ENCODE results near the gene DPH7.

GRCh38 chr9:137556069-137556838 lies 22.5 kb downstream of the DPH7 start:
- TF ChIP-seq, protein P1, sequence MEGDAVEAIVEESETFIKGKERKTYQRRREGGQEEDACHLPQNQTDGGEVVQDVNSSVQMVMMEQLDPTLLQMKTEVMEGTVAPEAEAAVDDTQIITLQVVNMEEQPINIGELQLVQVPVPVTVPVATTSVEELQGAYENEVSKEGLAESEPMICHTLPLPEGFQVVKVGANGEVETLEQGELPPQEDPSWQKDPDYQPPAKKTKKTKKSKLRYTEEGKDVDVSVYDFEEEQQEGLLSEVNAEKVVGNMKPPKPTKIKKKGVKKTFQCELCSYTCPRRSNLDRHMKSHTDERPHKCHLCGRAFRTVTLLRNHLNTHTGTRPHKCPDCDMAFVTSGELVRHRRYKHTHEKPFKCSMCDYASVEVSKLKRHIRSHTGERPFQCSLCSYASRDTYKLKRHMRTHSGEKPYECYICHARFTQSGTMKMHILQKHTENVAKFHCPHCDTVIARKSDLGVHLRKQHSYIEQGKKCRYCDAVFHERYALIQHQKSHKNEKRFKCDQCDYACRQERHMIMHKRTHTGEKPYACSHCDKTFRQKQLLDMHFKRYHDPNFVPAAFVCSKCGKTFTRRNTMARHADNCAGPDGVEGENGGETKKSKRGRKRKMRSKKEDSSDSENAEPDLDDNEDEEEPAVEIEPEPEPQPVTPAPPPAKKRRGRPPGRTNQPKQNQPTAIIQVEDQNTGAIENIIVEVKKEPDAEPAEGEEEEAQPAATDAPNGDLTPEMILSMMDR (IDR thresholded peaks at IDR 0.05), result no peak
- no peak for TF ChIP-seq POLR2A (IDR thresholded peaks at IDR 0.05)
